ENCODE measurements around the gene RNF126.

Gene RNF126

DNA sequence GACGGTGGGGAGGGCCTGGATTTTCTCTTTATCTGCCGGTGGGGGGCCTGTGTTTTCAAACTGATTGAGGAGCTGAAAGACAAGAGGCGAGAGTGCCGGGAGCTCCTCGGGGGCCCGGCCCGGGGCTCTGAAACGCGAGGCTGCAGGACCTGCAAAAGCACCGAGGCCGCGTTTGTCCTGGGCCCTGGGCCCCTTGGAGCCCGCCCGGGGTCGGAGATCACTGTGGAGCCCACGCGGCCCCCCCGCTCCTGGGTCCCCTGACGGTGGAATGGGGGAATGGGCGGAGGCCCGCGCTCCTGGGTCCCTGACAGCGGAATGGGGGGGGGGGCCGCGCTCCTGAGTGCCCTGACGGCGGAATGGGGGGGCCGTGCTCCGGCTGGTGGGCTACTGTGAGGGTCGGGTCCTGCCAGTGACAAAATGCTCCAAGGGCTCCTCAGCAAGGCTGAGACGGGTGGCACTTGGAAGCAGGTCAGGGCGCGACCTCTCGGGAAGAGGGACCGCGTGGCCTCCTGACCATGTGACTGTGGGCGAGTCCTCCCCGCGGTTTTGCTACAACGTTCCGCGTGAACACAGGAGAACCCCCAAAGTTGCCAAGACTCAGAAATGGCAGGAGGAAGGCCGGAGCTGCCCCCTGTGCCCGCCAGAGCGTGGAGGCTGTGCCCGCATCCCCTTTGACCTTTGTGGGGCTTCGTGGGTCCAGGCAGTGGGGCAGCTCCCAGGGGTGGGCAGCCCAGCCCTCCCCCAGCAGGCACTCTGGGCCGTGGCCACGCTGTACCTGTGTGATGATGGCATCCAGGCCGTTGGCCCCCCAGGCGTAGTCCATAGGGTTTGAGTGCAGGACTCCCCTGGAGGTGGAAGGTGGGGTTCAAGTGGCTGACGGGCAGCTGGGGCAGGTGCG is 13.9 kb downstream of the RNF126 start:
- Mint-ChIP-seq H3K27ac (no peak overlapping the region), H3K4me3 (no peak overlapping the region), H3K4me1 (peaks cover 4% of the 10 kb centered on the region), H3K27me3 (ENCODE audit: low read depth) (no peaks in the 10 kb centered on the region), H3K36me3 (ENCODE audit: low read depth) (peaks cover 14% of the 10 kb centered on the region), H3K9me3 (no peaks in the 10 kb centered on the region)
- TF ChIP-seq, protein P1, sequence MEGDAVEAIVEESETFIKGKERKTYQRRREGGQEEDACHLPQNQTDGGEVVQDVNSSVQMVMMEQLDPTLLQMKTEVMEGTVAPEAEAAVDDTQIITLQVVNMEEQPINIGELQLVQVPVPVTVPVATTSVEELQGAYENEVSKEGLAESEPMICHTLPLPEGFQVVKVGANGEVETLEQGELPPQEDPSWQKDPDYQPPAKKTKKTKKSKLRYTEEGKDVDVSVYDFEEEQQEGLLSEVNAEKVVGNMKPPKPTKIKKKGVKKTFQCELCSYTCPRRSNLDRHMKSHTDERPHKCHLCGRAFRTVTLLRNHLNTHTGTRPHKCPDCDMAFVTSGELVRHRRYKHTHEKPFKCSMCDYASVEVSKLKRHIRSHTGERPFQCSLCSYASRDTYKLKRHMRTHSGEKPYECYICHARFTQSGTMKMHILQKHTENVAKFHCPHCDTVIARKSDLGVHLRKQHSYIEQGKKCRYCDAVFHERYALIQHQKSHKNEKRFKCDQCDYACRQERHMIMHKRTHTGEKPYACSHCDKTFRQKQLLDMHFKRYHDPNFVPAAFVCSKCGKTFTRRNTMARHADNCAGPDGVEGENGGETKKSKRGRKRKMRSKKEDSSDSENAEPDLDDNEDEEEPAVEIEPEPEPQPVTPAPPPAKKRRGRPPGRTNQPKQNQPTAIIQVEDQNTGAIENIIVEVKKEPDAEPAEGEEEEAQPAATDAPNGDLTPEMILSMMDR (IDR thresholded peaks at IDR 0.05; ENCODE audit: unreplicated experiment in 3 of 3), result no peak

DNA sequence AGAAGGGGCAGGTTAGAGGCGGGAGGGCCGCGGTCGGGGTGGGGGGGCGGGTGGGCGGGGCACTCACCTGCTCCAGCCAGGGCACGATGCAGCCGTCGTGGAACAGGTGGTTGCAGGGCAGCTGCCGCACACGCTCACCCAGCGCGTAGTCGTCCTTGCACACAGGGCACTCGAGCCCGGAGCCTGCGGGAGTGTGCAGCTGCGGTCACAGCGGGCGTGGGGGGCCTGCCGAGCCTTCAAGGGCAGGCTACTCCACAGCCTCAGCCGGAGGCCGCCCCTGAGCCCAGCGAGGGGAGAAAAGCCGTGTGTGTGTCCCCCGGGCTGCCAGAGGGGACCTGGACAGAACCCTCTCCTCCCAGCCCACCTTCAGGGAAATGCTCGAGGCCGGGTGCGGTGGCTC is 14.7 kb downstream of the RNF126 start:
- Mint-ChIP-seq H3K27me3 (ENCODE audit: low read depth) (no peaks in the 10 kb centered on the region), H3K4me3 (no peak overlapping the region), H3K9me3 (no peaks in the 10 kb centered on the region), H3K27ac (no peak overlapping the region), H3K4me1 (no peaks in the 10 kb centered on the region), H3K36me3 (ENCODE audit: low read depth) (peaks cover 11% of the 10 kb centered on the region)
- TF ChIP-seq, protein P1 (IDR thresholded peaks at IDR 0.05; ENCODE audit: unreplicated experiment in 3 of 3), result no peak

DNA sequence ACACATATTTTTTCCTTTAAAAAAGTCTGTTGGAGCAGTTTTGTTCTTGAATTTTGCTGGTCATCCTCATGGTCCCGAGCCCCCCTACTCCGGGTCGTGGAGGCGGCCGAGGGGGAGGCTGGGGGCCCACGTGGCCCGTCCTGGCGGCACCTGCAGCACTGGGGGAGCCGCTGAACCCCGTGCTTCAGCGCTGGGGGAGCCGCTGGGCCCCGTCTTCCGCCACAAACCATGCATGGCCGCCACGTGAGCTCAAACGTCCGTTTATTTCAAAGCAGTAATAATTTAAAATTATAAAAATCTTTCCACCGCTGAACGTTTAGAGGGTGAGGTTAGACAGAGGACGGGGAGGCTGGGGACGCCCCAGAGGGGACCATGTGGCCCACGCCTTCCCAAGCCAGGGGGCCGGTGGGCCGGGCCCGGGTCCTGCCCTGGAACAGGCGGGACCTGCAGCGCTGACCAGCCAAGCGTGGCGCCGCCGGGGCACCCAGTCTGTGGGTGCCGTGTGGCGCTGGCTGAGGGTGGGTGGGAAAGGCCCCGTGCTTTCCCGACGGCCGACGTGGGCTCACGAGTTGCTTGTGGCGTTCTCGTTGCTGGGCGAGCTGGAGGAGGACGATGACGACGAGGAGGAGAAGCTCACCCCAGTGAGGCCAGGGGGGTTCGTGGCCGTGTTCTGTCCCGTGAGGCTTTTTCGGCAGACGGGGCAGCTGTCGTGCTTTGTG is 15.3 kb downstream of the RNF126 start:
- Mint-ChIP-seq H3K36me3 (ENCODE audit: low read depth) (peaks cover 11% of the 10 kb centered on the region), H3K4me3 (no peak overlapping the region), H3K4me1 (no peaks in the 10 kb centered on the region), H3K9me3 (no peaks in the 10 kb centered on the region), H3K27me3 (ENCODE audit: low read depth) (no peaks in the 10 kb centered on the region), H3K27ac (no peak overlapping the region)
- TF ChIP-seq, protein P1 (IDR thresholded peaks at IDR 0.05; ENCODE audit: unreplicated experiment in 3 of 3), result no peak

DNA sequence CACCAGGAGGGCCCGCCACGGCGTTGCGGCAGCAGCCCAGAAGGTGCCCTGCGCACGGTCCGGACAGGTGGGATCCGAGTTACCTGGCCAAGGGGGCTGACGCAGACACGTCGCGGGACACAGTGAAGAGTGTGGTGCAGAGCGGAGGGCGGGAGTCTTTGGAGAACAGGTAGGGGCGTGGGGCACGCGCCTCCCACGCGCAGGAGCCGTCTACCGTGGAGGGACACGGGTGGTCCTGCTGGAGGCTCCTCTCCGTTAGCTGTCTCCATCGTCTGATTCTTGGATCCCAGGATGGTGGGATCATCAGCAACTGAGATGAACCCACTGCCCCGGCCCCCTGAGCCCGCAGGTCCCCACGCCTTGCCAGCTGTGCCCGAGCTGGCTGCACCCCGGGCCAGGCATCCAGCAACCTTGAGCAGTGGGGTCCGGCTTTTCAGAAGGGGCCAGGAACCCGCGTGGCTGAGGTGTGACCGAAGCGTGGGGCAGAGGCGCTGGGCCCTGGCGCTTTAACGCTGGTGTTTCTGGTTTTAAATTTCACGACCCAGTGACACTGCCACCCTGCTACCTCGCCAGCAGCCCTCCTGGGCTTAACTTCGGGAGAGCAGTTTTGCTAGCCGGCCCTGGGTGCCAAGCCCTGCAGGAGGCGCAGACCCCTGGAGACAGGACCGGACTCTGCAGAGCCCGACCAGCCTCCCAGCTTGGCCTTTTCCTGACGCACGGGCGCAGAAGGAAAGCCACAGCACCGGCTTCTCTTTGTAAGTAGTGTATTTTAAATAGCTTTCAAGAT is 16.0 kb downstream of the RNF126 start:
- peaks cover 11% of the 10 kb centered on the region for H3K36me3 Mint-ChIP-seq (ENCODE audit: low read depth)
- TF ChIP-seq, protein P1 (IDR thresholded peaks at IDR 0.05; ENCODE audit: unreplicated experiment in 3 of 3), result no peak
- no peak overlapping the region for H3K4me3 Mint-ChIP-seq
- no peaks in the 10 kb centered on the region for H3K9me3 Mint-ChIP-seq
- H3K4me1 Mint-ChIP-seq, result no peaks in the 10 kb centered on the region
- H3K27me3 Mint-ChIP-seq (ENCODE audit: low read depth), result no peaks in the 10 kb centered on the region
- no peak overlapping the region for H3K27ac Mint-ChIP-seq

DNA sequence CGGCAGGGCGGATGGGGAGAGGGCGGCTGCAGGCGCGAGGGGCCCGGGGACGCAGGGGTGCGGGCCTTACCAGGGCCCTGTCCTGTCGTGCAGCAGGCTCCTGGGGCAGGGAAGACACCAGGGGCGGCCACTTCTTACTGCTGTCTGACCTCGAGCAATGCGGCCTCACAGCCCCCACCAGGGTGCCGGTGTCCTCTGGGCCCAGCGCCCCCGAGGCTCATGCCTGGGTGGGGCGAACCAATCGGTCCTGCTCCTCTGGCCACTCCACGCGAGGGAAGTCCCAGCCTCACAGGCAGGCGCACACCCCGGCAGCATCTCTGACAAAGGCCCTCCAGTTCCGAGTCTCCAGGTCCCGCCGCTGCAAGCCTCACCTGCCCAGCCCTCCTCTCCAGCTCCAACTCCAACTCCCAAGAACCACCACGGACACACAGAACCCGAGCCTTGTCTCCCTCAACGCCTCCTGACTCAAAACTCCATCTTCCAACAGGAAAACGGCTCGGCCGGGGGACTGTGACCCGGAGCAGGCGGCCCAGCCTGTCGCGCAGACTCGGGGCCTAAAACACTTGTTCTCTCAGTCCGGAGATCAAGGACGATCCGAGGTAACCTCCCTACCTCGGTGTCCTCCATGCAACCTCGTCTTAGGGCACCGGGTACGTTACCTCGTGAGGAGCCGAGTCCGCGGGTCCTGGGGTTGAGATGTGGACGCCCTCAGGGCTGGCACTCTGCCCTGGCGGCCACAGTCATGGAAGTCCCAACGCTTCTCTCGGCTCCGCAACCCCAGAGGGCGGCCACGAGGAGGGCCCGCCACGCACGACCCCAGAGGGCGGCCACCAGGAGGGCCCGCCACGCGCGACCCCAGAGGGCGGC is 16.9 kb downstream of the RNF126 start:
- Mint-ChIP-seq H3K4me1 (no peaks in the 10 kb centered on the region), H3K36me3 (ENCODE audit: low read depth) (peaks cover 11% of the 10 kb centered on the region), H3K27me3 (ENCODE audit: low read depth) (no peaks in the 10 kb centered on the region), H3K9me3 (no peaks in the 10 kb centered on the region), H3K27ac (no peak overlapping the region), H3K4me3 (no peak overlapping the region)
- TF ChIP-seq, protein P1 (IDR thresholded peaks at IDR 0.05; ENCODE audit: unreplicated experiment in 3 of 3), result no peak

Measured in nephron (organoid).